HG03521 (cell line): ENCODE results near the gene HSDL1.

Experiments used
- ATAC-seq: cut with Tn5 transposase; IDR thresholded peaks from one replicate; pipeline ENCODE4 v1.9.1; 2021; ENCODE audit warnings: mild to moderate bottlenecking, moderate library complexity; ENCODE audit not compliant: unreplicated experiment

HSDL1 gene

GRCh38 chr16:84110527-84110926, 34.5 kb downstream of the HSDL1 start:
- no peak for ATAC-seq

- ATAC-seq = no peak
These were observed 35.2 kb downstream of the HSDL1 start for GRCh38 chr16:84109598-84110335.

GRCh38 chr16:84107921-84108320, 37.1 kb downstream of the HSDL1 start:
- no peak for ATAC-seq

- no peak for ATAC-seq
These were observed 38.8 kb downstream of the HSDL1 start for GRCh38 chr16:84105948-84106740.

GRCh38 chr16:84105301-84105815, 39.6 kb downstream of the HSDL1 start:
- no peak for ATAC-seq

DNA sequence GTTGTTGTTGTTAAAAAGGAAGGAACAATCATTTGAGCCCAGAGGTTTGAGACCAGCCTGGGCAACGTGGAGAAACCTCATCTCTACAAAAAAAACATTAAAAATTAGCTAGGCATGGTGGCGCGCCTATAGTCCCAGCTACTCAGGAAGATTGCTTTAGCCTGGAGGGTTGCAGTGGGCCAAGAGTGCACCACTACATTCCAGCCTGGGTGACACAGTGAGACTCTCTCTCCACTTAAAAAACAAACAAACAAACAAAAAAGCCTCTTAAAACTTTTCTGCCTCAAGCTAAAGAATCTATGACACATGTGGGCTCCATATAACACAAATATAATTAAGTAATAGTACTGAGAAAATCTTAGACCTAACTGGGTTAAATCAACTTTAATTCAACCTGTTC, 40.7 kb downstream of the HSDL1 start:
- ATAC-seq = no peak

- no peak for ATAC-seq
These were observed 41.3 kb downstream of the HSDL1 start for GRCh38 chr16:84103678-84104077.

DNA sequence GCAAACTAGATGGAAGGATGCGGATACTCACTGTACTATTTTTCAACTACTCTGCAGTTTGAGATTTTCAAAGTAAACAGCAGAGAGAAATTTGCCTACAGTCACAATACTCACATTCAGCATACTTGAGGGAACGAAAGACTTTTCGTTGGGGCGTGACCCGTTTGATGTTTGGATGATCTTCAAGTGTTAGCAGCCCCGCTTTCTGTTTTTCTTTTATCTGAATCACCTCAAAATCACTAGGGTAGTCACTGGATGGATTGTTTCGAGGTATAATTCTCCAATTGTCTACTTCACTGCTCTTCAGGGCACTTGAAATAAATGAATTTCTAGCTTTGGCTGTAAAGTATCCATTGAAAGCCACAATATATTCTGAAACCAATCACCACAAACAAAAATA, 46.0 kb downstream of the HSDL1 start:
- no peak for ATAC-seq

GRCh38 chr16:84096447-84097005, 48.5 kb downstream of the HSDL1 start:
- ATAC-seq = no peak

DNA sequence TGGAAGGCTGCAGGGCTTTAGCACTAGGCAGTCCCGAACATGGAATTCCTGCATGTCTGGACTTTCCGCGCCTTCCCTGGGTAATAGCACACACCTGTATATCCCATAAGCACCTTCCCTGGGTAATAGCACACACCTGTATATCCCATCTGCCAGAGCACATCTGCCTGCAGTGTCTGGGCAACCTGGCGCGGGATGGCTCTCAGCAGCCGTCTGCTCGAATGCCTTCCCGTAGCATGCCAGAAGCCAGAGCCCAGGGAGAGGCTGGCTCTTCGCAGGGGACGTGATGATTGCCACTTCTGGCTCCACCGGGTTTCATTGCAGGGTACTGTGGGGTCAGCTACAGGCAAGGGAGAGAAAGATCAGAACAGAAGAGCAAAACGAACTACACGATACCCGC, 49.5 kb downstream of the HSDL1 start:
- ATAC-seq = no peak

- ATAC-seq = no peak
These were observed 51.1 kb downstream of the HSDL1 start for GRCh38 chr16:84093879-84094270.

DNA sequence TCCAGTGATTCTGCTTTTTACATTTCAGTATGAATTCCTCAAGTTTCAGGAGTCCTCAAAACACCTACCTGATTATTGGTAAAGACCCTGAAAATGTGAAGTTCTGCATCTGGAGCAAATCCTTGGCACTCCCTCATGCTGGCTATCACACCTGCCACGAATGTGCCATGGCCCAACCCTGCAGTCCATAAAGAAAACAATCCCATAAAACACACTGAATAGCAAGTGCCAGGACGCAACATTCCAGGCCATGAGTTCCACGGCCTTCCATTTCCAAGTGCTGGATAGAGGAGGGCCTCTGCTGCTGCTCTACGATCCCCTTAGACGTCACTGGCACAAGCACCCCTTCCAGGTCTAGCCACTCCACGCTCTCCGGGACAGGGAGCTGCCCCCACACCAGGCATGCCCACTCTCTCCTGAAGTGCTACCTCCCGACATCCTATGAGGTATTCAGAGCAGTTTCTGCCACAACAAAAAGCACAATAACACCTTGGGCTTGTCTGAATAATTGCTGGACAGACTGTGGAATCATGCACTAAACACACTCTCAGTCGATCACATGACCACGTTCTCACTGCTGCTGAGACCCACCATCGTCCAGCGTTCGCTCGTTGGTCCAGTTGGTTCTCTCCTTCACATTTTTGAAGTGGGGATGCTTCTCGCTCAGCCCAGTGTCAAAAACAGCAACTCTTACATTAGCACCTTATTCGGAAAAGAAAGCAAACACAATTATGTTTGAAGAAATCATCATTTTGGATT, 51.7 kb downstream of the HSDL1 start:
- no peak for ATAC-seq

DNA sequence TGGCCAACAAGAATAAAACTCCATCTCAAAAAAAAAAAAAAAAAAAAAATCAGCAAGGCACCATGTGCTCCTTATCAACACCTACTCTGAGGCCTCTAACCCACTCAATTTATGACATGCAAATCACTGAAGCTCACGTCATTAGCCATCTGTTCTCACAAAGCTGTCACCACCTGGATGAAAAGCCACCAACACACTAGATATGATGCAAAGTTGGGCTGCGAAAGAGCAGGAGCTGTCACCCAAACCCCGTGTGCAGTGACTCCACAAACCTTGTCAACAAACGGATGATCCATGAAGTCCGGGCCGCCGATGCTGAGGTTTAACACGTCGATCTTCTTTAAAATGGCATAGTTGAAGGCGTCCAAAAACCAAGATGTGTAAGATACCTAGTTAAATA, 53.5 kb downstream of the HSDL1 start:
- ATAC-seq = no peak

DNA sequence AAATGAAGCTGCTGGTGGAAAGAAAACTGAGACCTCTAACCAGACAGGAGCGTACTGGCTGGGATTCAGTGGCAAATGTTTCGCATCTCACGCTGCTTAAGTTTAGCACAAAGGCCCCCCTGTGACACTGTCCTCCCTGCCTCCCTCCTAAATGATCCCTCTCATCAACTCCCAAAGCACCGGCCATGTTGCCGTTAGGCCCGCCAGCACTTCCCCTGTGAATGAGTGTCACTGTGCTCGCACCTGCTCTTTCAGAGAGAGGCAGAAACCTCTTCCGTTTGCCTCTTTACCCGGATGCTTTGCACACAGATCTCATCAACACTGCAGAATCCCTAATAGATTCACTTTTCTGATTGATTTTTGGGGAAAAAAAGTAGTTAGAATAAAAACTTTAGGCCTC, 54.8 kb downstream of the HSDL1 start:
- ATAC-seq = no peak

DNA sequence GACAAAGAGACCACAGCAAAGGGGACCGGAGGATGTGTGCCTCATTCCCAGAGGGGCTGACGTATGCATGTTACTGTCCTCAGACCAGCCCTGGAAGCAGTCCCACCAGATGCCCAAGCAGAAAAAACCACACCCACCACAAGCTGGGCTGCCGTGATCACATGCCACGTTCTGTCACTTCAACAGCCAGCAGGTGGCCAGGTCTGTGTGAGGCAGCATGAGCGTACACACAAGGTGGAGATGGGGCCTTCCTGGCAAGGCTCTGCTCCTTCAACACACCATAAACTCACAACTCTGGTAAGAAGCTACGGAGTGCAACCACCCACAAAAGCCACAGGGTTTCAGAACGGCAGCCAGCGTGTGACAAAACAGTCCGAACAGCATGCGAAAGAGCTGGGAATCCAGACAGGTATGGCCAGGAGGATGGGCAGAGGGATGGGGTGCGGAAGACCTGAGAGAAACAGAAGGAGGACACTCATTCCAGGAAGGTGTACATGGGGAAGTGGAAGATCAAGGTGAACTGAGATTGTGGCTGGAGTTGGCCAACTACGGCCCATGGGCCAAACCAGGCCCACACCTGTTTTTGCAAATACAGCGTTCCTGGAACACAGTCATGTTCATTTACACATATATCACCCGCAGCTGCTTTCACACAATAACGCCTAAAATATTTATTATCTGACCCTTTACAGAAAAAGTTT, 56.1 kb downstream of the HSDL1 start:
- peak; percentile 81 for ATAC-seq

GRCh38 chr16:84087466-84088151, 57.4 kb downstream of the HSDL1 start:
- ATAC-seq = no peak

DNA sequence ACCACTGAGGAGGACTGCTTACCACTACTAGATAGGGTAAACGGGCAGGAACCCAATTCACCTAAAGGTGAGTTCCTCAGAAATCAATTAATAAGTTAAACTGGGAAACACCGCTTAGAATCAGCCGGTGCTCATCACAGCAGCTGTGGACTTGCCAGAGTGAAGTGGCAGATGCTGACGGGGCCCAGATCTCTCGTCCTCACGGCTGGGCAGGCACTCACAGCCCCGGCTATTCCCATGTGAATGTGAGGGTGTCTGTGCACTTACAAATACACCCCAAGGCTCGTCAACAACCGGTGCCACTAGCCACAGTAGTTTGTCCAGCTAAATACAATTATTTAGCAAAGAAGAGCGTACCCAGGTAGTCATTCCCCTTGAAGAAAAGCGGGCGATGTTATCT, 58.0 kb downstream of the HSDL1 start:
- no peak for ATAC-seq

DNA sequence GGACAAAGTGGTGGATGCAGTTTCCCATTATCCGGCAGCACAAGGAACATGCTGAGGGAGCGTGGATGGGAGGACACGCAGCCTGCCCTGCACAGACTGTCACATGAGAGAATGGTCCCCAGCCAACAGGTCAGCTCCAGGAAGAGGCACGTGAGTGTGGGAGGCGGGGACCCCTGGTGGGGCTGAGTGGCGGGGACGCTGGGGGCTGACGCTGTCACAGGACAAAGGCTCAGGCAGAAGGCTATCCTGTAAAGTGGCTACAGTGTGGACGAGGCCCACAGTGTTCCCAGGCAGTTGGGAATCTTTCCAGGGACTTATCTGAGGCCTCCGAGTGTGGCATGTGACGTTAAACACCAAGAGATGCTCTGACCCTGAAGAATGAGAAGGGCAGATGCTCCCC, 58.6 kb downstream of the HSDL1 start:
- ATAC-seq = no peak

- no peak for ATAC-seq
These were observed 59.2 kb downstream of the HSDL1 start for GRCh38 chr16:84085773-84086172.

DNA sequence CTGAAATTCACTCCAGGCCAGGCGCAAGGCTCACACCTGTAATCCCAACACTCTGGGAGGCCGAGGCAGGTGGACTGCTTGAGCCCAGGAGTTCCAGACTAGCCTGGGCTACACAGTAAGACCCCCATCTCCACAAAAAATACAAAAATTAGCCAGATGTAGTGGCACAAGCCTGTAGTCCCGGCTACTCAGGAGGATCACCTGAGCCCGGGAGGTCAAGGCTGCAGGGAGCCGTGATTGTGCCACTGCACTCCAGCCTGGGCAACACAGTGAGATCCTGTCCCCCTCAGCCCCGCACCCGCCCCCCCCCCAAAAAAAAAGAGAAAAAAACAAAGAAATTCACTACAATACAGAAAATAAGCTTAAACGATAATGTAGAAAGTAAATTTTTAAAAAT, 59.7 kb downstream of the HSDL1 start:
- no peak for ATAC-seq
